HG03521 (cell line): Measurements from ENCODE around the gene BABAM2.
"Not testable (repeated sequence)": the region's sequence is repeated elsewhere in the genome, so short reads cannot be mapped to it uniquely, and the experiment has no call there.

Experiments used
- ATAC-seq: cut with Tn5 transposase; IDR thresholded peaks from one replicate; pipeline ENCODE4 v1.9.1; 2021; ENCODE audit warnings: mild to moderate bottlenecking, moderate library complexity; ENCODE audit not compliant: unreplicated experiment

Gene BABAM2

GRCh38 chr2:27875089-27875881, 15.2 kb upstream of the BABAM2 start:
- no peak for ATAC-seq

- no peak for ATAC-seq
Observed at GRCh38 chr2:27878825-27879224, 11.7 kb upstream of the BABAM2 start.

- not testable (repeated sequence) for ATAC-seq
Observed at GRCh38 chr2:27881815-27882583, 8.5 kb upstream of the BABAM2 start.

GRCh38 chr2:27882584-27882922, 8.0 kb upstream of the BABAM2 start:
- not testable (repeated sequence) for ATAC-seq

DNA sequence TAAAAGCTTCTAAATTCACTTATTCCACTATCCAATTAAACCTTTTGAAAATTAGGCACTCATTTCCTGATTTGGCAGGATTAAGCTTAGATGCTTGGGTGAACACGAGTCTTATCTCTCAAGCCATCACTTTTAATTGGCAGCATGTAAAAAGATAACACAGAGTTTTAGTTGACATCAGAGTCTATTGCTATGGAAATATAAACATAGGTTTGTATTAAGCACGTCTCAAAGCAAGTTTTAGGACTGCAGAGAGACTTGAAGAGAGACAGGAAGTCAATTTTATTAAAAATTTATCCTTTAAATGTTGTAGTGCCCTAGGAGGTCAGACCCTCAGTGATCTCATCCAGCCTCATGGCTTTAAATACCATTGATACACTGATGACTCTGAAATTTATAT, 5.9 kb upstream of the BABAM2 start:
- no peak for ATAC-seq

GRCh38 chr2:27885234-27885633, 5.3 kb upstream of the BABAM2 start:
- ATAC-seq = no peak

DNA sequence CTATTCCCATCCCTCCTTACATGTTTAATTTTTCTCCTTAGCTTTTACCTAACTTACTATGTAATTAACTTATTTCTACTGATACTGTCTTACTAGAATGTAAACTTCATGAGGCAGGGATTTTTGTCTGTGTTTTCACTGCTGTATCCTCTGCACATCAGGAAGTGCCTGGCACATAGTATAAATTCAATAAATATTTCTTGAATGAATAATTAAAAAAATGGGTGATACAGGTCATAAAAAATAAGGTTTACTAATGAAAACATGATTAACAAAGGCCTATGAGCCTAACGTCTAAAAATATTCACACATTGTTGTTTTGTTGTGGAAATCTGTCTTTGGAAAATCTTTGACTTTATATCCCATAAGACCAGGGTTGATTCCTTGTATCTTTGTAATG, 4.9 kb upstream of the BABAM2 start:
- ATAC-seq = no peak

DNA sequence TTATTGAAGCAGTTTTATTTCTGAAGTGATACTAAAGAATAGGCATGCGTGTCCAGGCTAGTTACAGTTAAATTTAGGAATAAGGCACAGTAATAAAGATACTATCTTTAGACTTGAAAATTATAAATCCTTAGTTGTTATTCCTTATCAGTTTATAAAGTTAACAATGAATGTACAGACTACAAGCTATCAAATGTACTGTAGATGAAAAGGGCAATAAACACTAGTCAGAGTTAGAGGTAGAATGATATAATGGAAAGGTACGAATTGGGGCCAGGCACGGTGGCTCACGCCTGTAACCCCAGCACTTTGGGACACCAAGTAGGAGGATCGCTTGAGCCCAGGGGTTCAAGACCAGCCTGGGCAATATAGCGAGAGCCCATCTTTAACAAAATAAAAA, 4.2 kb upstream of the BABAM2 start:
- no peak for ATAC-seq

DNA sequence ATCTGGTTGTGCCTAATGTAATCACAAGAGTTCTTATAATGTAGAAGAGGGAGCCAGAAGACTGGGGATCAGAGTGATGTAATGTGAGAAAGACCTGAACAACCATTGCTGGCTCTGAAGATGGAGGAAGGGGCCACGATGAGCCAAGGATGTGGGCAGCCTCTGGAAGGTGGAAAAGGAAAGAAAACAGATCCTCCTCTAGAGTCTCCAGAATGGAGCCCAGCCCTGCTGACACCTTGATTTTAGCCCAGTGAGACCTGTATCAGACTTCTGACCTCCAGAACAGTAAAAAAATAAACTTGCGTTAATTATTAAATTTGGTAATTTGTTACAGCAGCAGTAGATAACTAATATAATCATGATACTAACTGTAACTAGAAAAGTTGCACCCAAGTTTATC, 3.4 kb upstream of the BABAM2 start:
- no peak for ATAC-seq

DNA sequence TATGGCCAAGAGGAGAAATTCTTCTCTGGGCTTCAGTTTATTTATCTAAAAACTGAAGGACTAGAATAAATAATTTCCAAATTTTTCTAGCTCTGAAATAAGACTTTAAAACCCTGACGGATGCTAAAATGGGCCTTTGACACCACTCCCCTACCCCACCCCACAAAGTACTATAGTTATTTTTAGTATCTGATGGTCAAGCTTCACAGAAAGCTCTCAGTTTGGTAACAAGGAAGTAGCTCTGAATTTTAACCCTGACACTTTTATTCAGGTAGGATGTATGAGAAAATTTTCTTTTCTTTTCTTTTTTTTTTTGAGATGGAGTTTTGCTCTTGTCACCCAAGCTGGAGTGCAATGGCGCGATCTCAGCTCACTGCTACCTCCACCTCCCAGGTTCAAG, 2.7 kb upstream of the BABAM2 start:
- no peak for ATAC-seq

GRCh38 chr2:27888790-27889189, 1.7 kb upstream of the BABAM2 start:
- no peak for ATAC-seq

DNA sequence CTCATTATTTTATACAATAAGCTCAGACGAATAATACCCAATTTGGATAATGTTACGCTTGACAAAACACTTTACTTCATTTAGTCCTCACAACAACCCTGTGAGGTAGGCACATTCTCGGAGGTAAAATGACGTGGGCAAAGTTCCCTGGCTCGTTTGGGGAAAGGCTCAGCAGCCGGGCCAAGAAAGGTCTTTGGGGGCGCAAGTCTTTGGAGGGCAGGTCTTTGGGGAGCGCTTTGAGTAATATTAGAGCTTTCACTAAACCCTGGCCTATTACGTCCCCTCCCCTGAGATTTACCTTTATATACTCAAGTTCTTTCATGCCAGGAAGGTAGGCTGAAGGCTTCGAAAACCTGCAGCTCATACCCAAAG, 769 bp upstream of the BABAM2 start:
- no peak for ATAC-seq

- ATAC-seq = peak; percentile 8
Observed at GRCh38 chr2:27890924-27891672, 569 bp downstream of the BABAM2 start.

- no peak for ATAC-seq
Observed at GRCh38 chr2:27891673-27892105, 1.2 kb downstream of the BABAM2 start.

DNA sequence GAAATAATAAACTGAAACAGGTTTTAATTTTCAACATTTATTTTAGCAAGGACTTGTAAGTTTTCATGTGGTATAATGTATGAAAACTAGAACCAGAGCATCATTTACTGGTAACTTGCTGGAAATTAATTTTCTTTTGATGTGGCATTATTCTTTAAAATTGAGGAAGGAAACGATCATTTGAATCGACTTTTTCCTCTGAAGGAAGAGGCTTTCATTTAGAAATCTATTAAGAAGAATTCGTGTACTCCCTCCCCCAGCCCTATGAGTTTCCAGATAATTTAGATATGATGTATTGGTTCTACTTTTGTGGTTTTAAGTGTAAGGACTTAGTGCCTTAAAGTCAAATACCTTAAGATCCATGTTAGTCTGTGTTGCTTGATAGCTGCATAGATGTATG, 2.5 kb downstream of the BABAM2 start:
- no peak for ATAC-seq

GRCh38 chr2:27897717-27898116, 7.2 kb downstream of the BABAM2 start:
- no peak for ATAC-seq

DNA sequence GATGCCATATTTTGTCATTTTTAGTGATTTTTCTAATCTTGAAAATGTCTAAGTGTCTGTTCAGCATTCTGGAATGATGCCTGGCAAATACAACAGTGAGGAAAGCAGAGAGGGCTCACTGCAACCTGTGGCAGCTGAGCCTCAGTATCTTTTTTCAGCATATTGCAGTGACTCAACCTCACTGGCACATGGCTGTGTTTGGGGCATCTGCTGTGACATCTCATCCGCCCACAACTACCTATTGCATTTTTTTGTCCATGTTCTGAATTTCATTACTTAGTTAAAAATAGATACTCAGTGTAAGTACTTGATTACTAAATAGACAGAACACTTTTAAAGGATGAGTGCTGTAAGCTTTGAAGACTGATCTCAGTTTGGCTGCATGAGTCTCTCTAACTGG, 10.7 kb downstream of the BABAM2 start:
- ATAC-seq = no peak

- ATAC-seq = no peak
Observed at GRCh38 chr2:27902098-27902497, 11.6 kb downstream of the BABAM2 start.

GRCh38 chr2:27903018-27903417, 12.5 kb downstream of the BABAM2 start:
- ATAC-seq = no peak

DNA sequence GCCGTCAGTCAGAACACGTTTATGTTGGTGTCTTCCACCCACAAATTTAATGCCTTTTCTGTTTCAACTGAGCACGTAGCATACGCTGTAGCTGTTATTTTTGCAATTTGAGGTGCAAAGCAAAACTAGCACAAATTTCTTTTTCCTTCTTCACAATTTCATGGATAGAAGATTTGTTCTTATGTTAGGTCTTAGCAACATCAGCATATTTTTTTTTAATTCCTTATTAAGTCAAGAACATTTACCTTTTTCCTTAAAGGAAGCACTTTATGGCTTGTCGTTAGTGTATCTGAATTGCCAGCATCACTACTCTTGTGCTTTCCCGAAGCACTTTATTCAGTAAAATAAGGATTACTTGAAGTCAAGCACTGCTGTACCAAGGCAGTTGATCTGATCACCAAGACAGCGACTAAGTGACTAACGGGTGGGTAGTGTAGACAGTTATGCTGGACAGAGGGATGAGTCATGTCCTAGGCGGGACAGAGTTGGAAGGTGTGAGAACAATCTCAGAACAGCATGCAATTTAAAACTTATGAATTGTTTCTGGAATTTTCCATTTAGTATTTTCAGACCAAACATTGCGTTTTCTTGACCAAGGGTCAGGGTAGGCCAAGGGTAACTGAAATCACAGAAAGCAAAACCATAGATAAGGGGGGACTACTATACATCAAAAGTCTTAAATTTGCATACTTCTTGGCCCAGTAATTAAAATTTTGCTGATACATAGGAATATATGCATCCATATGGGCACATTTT, 13.3 kb downstream of the BABAM2 start:
- no peak for ATAC-seq

DNA sequence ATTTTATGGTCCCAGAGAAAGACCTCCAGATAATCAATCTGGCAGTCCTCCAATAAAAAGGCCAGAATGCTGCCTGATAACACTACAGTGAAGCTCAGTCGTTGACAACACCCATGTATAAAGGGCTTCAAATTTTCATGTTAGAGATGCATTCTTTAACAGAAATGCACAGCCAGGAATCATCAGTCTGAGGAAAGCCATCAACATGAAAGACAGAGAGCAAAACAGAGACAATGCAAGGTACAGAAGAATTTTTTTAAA, 13.8 kb downstream of the BABAM2 start:
- ATAC-seq = no peak
